ENCODE measurements around the gene BBS12.
"Not testable (repeated sequence)": the region's sequence is repeated elsewhere in the genome, so short reads cannot be mapped to it uniquely, and the experiment has no call there.

BBS12 gene

GRCh38 chr4:122783301-122784215, 51.1 kb downstream of the BBS12 start:
- DNase-seq (ENCODE audit: low spot score) = no peak
- TF ChIP-seq CTCF (IDR thresholded peaks at IDR 0.05; ENCODE audit: extremely low read depth, missing control alignments) = no peak

GRCh38 chr4:122784261-122784660, 51.8 kb downstream of the BBS12 start:
- no peak for TF ChIP-seq CTCF (IDR thresholded peaks at IDR 0.05; ENCODE audit: extremely low read depth, missing control alignments)
- DNase-seq (ENCODE audit: low spot score) = no peak

GRCh38 chr4:122785099-122785498, 52.6 kb downstream of the BBS12 start:
- DNase-seq (ENCODE audit: low spot score) = no peak
- no peak for TF ChIP-seq CTCF (IDR thresholded peaks at IDR 0.05; ENCODE audit: extremely low read depth, missing control alignments)

DNA sequence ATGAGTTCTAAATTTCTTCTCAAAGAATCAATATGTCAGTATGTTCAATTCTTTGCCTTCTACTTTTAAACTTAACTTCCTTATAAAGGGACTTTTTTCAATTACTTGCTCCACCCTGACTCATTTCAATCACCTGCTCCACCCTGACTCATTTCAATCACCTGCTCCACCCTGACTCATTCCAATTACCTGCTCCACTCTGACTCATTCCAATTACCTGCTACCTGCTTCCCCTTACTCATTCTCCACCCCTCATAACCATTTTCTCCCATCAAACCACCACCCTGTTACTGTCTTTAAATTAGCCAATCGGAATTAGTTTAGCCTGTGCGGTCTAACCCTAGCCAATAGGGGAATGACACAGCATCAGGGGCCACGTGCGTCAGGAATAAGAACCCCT, 53.8 kb downstream of the BBS12 start:
- not testable (repeated sequence) for DNase-seq (ENCODE audit: low spot score)

GRCh38 chr4:122786920-122787319, 54.4 kb downstream of the BBS12 start:
- DNase-seq (ENCODE audit: low spot score) = not testable (repeated sequence)

DNA sequence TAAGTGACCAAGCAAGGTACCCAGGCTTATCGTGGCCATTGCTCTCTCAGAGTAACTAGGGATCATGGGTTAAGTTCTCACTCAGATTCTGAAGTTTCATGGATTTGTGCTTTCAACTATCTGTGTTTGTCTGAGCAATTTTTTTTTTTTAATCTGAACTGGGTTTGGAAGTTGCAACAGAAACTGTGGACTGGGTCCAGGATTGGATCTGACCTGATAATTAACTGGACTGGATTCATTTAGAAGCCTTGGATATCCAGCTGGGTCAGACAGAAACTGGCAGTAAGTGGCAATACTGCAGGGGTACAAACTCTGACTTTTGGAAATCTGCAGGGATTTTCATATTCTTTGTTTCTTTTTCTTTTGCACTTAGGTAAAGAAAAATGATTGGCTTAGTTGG, 55.4 kb downstream of the BBS12 start:
- DNase-seq (ENCODE audit: low spot score) = no peak
- TF ChIP-seq CTCF (IDR thresholded peaks at IDR 0.05; ENCODE audit: extremely low read depth, missing control alignments) = no peak

- DNase-seq (ENCODE audit: low spot score) = no peak
- no peak for TF ChIP-seq CTCF (IDR thresholded peaks at IDR 0.05; ENCODE audit: extremely low read depth, missing control alignments)
These were observed 56.4 kb downstream of the BBS12 start for GRCh38 chr4:122788935-122789334.

DNA sequence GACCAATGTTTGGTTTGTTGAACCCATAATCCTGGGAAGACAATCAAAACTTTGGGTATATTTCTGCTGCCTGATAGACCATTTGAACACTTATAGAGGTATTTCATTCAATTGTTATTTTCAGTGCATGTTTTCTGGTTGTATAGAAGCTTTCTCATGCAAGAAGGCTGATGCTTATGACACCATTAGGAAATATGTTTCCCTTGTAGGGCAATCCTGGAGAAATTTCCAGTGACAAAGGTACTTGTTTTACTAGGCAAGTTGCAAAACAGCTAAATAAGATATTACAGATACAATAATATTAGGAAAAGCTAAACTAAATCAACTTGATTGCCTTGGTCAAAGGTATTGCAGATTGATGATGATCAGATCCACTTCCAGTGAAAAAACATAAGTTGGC, 61.3 kb downstream of the BBS12 start:
- DNase-seq (ENCODE audit: low spot score) = no peak
- no peak for TF ChIP-seq CTCF (IDR thresholded peaks at IDR 0.05; ENCODE audit: extremely low read depth, missing control alignments)

Data from GM20000 (cell line).